ENCODE measurements around the gene TTC38. TPM values are rescaled to one million over a fixed set of nuclear protein-coding genes. Genes with fewer than 3 reads are reported as not detected.

Gene TTC38
- total RNA-seq, 1 experiment from 2014 or later, result 31.5 TPM

DNA sequence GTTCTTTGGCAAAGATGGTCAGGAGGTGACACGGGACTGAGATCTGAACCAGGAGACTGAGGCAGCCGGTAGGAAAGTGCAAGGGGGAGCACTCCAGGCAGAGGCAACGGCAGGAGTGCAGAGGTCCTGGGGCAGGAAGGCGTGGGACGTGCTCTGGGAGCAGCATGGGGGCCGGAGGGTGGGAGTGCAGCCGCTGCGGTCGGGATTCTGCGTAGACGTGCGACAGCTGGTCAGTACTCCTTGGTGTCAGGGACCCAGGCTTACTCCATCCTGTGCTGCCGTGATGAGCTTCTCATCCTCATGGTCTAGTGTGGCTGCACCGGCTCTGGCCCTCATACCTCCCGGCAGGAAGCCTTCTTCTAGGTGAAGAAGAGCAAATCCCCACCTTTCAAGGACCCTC lies 50.8 kb downstream of the TTC38 start:
- Histone ChIP-seq H3K4ac (ENCODE audit: low read depth, low read length) (no peak overlapping the region), H3K9me3 (ENCODE audit: control insufficient read depth, low read depth, low read length) (no peaks in the 10 kb centered on the region), H3K79me2 (ENCODE audit: insufficient read depth, low read length) (no peaks in the 10 kb centered on the region), H4K20me1 (ENCODE audit: control insufficient read depth, insufficient read depth, insufficient read length) (no peaks in the 10 kb centered on the region), H3K9ac (ENCODE audit: extremely low read depth, insufficient read length, low read length) (no peak overlapping the region), H2BK15ac (ENCODE audit: low read depth, low read length) (no peak overlapping the region), H3K18ac (ENCODE audit: insufficient read length, low read depth, low read length) (no peak overlapping the region), H3K27ac (ENCODE audit: insufficient read length, low read depth, low read length) (no peak overlapping the region), H4K8ac (replicated peaks; ENCODE audit: insufficient read length, low read depth, low read length) (no peak overlapping the region), H2BK12ac (ENCODE audit: insufficient read length, low read depth, low read length) (no peak overlapping the region), H2AFZ (ENCODE audit: low read length) (no peak overlapping the region), H2AK5ac (ENCODE audit: insufficient read length, low read length) (no peak overlapping the region), H3K56ac (ENCODE audit: insufficient read length, low read depth, low read length) (no peak overlapping the region), H3K23me2 (ENCODE audit: insufficient read length, low read depth, low read length, poor library complexity, severe bottlenecking) (no peaks in the 10 kb centered on the region), H3K14ac (ENCODE audit: insufficient read depth, low read length) (no peak overlapping the region), H3T11ph (ENCODE audit: low read length) (no peak overlapping the region), H4K5ac (ENCODE audit: insufficient read length, low read depth, low read length) (no peak overlapping the region), H4K91ac (ENCODE audit: insufficient read length, low read depth, low read length) (no peak overlapping the region), H2BK5ac (ENCODE audit: insufficient read length, low read length) (no peak overlapping the region), H3K27me3 (ENCODE audit: insufficient read depth, low read length) (no peaks in the 10 kb centered on the region), H2BK120ac (ENCODE audit: low read depth, low read length, poor library complexity, severe bottlenecking) (no peak overlapping the region), H3K4me1 (ENCODE audit: insufficient read depth, low read length) (no peaks in the 10 kb centered on the region), H3K79me1 (ENCODE audit: insufficient read depth, low read depth, low read length, poor library complexity, severe bottlenecking) (no peaks in the 10 kb centered on the region), H3K23ac (ENCODE audit: insufficient read length, low read depth, low read length) (no peak overlapping the region), H2BK20ac (ENCODE audit: low read depth, low read length, poor library complexity, severe bottlenecking) (no peak overlapping the region), H3K4me2 (ENCODE audit: insufficient read depth, insufficient read length, low read length) (no peak overlapping the region)
- TF ChIP-seq, protein P1, sequence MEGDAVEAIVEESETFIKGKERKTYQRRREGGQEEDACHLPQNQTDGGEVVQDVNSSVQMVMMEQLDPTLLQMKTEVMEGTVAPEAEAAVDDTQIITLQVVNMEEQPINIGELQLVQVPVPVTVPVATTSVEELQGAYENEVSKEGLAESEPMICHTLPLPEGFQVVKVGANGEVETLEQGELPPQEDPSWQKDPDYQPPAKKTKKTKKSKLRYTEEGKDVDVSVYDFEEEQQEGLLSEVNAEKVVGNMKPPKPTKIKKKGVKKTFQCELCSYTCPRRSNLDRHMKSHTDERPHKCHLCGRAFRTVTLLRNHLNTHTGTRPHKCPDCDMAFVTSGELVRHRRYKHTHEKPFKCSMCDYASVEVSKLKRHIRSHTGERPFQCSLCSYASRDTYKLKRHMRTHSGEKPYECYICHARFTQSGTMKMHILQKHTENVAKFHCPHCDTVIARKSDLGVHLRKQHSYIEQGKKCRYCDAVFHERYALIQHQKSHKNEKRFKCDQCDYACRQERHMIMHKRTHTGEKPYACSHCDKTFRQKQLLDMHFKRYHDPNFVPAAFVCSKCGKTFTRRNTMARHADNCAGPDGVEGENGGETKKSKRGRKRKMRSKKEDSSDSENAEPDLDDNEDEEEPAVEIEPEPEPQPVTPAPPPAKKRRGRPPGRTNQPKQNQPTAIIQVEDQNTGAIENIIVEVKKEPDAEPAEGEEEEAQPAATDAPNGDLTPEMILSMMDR (conservative IDR thresholded peaks at IDR 0.05), result no peak
- peak overlapping the region in 2 of 3 experiments; percentile 37 to 40; a peak in 3 of 7 replicates for H3K27ac Mint-ChIP-seq
- no CpG with 5 or more reads among the region's 15 CpGs for WGBS (ENCODE audit: extremely low coverage, insufficient read length, low lambda C conversion rate)
- peaks cover 33 to 83% (median 72%) of the 10 kb centered on the region in 3 experiments for H3K36me3 Mint-ChIP-seq (ENCODE audit: insufficient read depth in 1 of 3, low read depth in 3 of 3)
- no peaks in the 10 kb centered on the region for H3K9me3 Mint-ChIP-seq
- H3K4me1 Mint-ChIP-seq, result no peaks in the 10 kb centered on the region
- DNase-seq, result no peak
- H3K4me3 Mint-ChIP-seq, result no peak overlapping the region
- H3K27me3 Mint-ChIP-seq (ENCODE audit: low read depth), result no peaks in the 10 kb centered on the region

All from H9 (cell line).